ENCODE measurements around the gene GSTM3.
"Not testable (repeated sequence)": the region's sequence is repeated elsewhere in the genome, so short reads cannot be mapped to it uniquely, and the experiment has no call there.

GSTM3 gene

GRCh38 chr1:109750920-109751319 is 10.1 kb upstream of the GSTM3 start:
- in situ Hi-C loops (cut with HindIII; ENCODE audit: low pct_ligation_motif_present, low pct_unique_long_range_greater_than_20kb, low sequenced_read_pairs): no loop called here

GRCh38 chr1:109750241-109750882 is 9.5 kb upstream of the GSTM3 start:
- no peak for DNase-seq
- in situ Hi-C loops (cut with HindIII; ENCODE audit: low pct_ligation_motif_present, low pct_unique_long_range_greater_than_20kb, low sequenced_read_pairs): no loop called here

More at GRCh38 chr1:109750920-109751319, 10.1 kb upstream of the GSTM3 start:
- no peak for DNase-seq

GRCh38 chr1:109749221-109749620 is 8.4 kb upstream of the GSTM3 start:
- in situ Hi-C loops (cut with HindIII; ENCODE audit: low pct_ligation_motif_present, low pct_unique_long_range_greater_than_20kb, low sequenced_read_pairs): no loop called here

GRCh38 chr1:109748311-109748710 is 7.5 kb upstream of the GSTM3 start:
- in situ Hi-C loops (cut with HindIII; ENCODE audit: low pct_ligation_motif_present, low pct_unique_long_range_greater_than_20kb, low sequenced_read_pairs): not testable (repeated sequence)

More at GRCh38 chr1:109749221-109749620, 8.4 kb upstream of the GSTM3 start:
- DNase-seq: no peak

GRCh38 chr1:109739738-109740614 is 862 bp downstream of the GSTM3 start:
- in situ Hi-C loops (cut with HindIII; ENCODE audit: low pct_ligation_motif_present, low pct_unique_long_range_greater_than_20kb, low sequenced_read_pairs): no loop called here
- peak; percentile 66 for DNase-seq

More at GRCh38 chr1:109748311-109748710, 7.5 kb upstream of the GSTM3 start:
- not testable (repeated sequence) for DNase-seq

GRCh38 chr1:109733236-109733870 is 7.5 kb downstream of the GSTM3 start:
- DNase-seq: no peak

GRCh38 chr1:109732390-109732881 is 8.4 kb downstream of the GSTM3 start:
- in situ Hi-C loops (cut with HindIII; ENCODE audit: low pct_ligation_motif_present, low pct_unique_long_range_greater_than_20kb, low sequenced_read_pairs): no loop called here
- DNase-seq: no peak

More at GRCh38 chr1:109733236-109733870, 7.5 kb downstream of the GSTM3 start:
- in situ Hi-C loops (cut with HindIII; ENCODE audit: low pct_ligation_motif_present, low pct_unique_long_range_greater_than_20kb, low sequenced_read_pairs): no loop called here

GRCh38 chr1:109730666-109731065 is 10.2 kb downstream of the GSTM3 start:
- no peak for DNase-seq
- in situ Hi-C loops (cut with HindIII; ENCODE audit: low pct_ligation_motif_present, low pct_unique_long_range_greater_than_20kb, low sequenced_read_pairs): no loop called here

- DNase-seq: no peak
- in situ Hi-C loops (cut with HindIII; ENCODE audit: low pct_ligation_motif_present, low pct_unique_long_range_greater_than_20kb, low sequenced_read_pairs): no loop called here
Observed at GRCh38 chr1:109728870-109729269, 12.0 kb downstream of the GSTM3 start.

- DNase-seq: no peak
- in situ Hi-C loops (cut with HindIII; ENCODE audit: low pct_ligation_motif_present, low pct_unique_long_range_greater_than_20kb, low sequenced_read_pairs): no loop called here
Observed at GRCh38 chr1:109726728-109727373, 14.0 kb downstream of the GSTM3 start.

- in situ Hi-C loops (cut with HindIII; ENCODE audit: low pct_ligation_motif_present, low pct_unique_long_range_greater_than_20kb, low sequenced_read_pairs): no loop called here
- no peak for DNase-seq
Observed at GRCh38 chr1:109726007-109726406, 14.8 kb downstream of the GSTM3 start.

- in situ Hi-C loops (cut with HindIII; ENCODE audit: low pct_ligation_motif_present, low pct_unique_long_range_greater_than_20kb, low sequenced_read_pairs): no loop called here
- no peak for DNase-seq
Observed at GRCh38 chr1:109725510-109725909, 15.3 kb downstream of the GSTM3 start.

GRCh38 chr1:109724933-109725332 is 15.9 kb downstream of the GSTM3 start:
- DNase-seq: no peak
- in situ Hi-C loops (cut with HindIII; ENCODE audit: low pct_ligation_motif_present, low pct_unique_long_range_greater_than_20kb, low sequenced_read_pairs): no loop called here

- in situ Hi-C loops (cut with HindIII; ENCODE audit: low pct_ligation_motif_present, low pct_unique_long_range_greater_than_20kb, low sequenced_read_pairs): no loop called here
- DNase-seq: peak; percentile 21
Observed at GRCh38 chr1:109722908-109723691, 17.7 kb downstream of the GSTM3 start.

- in situ Hi-C loops (cut with HindIII; ENCODE audit: low pct_ligation_motif_present, low pct_unique_long_range_greater_than_20kb, low sequenced_read_pairs): no loop called here
- no peak for DNase-seq
Observed at GRCh38 chr1:109721971-109722370, 18.9 kb downstream of the GSTM3 start.

GRCh38 chr1:109721042-109721441 is 19.8 kb downstream of the GSTM3 start:
- DNase-seq: no peak
- in situ Hi-C loops (cut with HindIII; ENCODE audit: low pct_ligation_motif_present, low pct_unique_long_range_greater_than_20kb, low sequenced_read_pairs): no loop called here

- no peak for DNase-seq
- in situ Hi-C loops (cut with HindIII; ENCODE audit: low pct_ligation_motif_present, low pct_unique_long_range_greater_than_20kb, low sequenced_read_pairs): no loop called here
Observed at GRCh38 chr1:109719337-109719837, 21.5 kb downstream of the GSTM3 start.

- peak; percentile 50 for DNase-seq
- in situ Hi-C loops (cut with HindIII; ENCODE audit: low pct_ligation_motif_present, low pct_unique_long_range_greater_than_20kb, low sequenced_read_pairs): no loop called here
Observed at GRCh38 chr1:109718495-109718894, 22.3 kb downstream of the GSTM3 start.
